Activated naive CD8-positive, alpha-beta T cell treated with anti-CD3 and anti-CD28 coated beads, Interleukin-2, amount 10 ng/mL, durations not matched to agents 7 days and 5 days (primary cell): ENCODE measurements around the gene ADPGK. TPM values are rescaled to one million over a fixed set of nuclear protein-coding genes. Genes with fewer than 3 reads are reported as not detected.
"Not testable (repeated sequence)": the region's sequence is repeated elsewhere in the genome, so short reads cannot be mapped to it uniquely, and the experiment has no call there.

Source experiments
- ATAC-seq: fragments of 150-1000 bp; cut with Tn5 transposase; one replicate; pipeline ENCODE4 v1.10.0; 2021; ENCODE audit warnings: low read depth, moderate library complexity
- POLR2A ChIA-PET: fragments of 350-600 bp; sonication (Branson Sonifier 250); formaldehyde crosslinking; loops from one replicate; lab custom pipeline; 2021; ENCODE audit warnings: antibody characterized with exemption; lab: Charles Lee
- DNase-seq: peaks from one replicate; pipeline ENCODE4 v3.0.0; 2021
- H3K27ac Mint-ChIP-seq: one replicate; pipeline ENCODE4 v1.8.0; 2022; ENCODE audit warnings: mild to moderate bottlenecking, mixed read lengths
- H3K27me3 Mint-ChIP-seq: one replicate; pipeline ENCODE4 v1.8.0; 2022; ENCODE audit warnings: mild to moderate bottlenecking, moderate library complexity, mixed read lengths
- H3K36me3 Mint-ChIP-seq: one replicate; pipeline ENCODE4 v1.8.0; 2021; ENCODE audit warnings: mild to moderate bottlenecking, mixed read lengths
- H3K4me1 Mint-ChIP-seq: one replicate; pipeline ENCODE4 v1.8.0; 2021; ENCODE audit warnings: mixed read lengths
- H3K4me3 Mint-ChIP-seq: one replicate; pipeline ENCODE4 v1.8.0; 2022; ENCODE audit warnings: mild to moderate bottlenecking, moderate library complexity, mixed read lengths
- H3K9me3 Mint-ChIP-seq: one replicate; pipeline ENCODE4 v1.8.0; 2021; ENCODE audit warnings: mixed read lengths
- total RNA-seq, 2 experiments: library from RNA; stranded (reverse); gene quantifications; one replicate each; pipeline ENCODE4 v1.2.3, GENCODE V29; 2021

ADPGK gene
- total RNA-seq, result 10 to 100 TPM; 76.1 to 79.2 TPM

DNA sequence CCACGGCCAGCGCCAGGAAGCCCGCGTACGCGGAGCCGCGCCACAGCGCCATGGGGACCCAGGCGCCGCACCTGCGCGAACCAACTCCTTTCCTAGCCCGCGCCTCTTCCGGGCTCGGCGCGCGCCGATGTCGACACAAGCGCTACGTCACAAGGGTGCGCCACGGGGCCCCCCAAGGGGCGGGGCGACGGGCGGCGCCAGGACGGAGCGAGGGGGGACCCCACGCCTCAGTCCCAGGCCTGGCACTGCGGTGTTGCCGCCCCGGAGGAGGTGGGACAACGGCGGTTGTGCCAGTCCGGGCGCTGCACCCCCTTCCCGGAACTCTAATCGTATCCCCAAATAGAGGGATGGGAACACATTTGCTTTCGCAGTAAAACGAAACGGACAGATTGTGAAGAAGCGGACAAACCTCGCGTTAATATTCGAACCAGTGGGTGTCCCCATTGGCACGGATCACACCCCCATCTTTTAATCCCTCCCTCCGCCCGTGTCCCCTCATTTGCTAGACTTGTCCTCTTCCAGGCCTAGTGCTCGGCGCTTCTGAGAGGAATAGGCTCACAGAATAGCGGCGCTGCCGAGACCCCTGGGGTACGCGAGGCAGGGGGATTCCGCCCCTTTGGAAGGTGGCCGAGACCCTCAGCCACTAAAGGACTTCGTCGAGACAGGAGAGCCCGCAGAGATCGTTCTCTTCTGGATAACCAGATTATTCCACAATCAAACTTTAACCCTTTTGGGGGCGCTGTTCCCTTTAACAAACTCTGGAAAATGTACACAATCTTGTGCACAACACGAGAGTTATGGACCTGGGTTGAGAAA is at the start of gene ADPGK:
Gene ADPGK (minus strand): TSS at position 119 of the 816 bp plus-strand sequence. CDS start 67 bp downstream, at position 52.
- peak; percentile 99 for DNase-seq
- H3K27me3 Mint-ChIP-seq, result no peaks in the 10 kb centered on the region
- POLR2A ChIA-PET, result interaction anchor here (0.7 to 2.0 kb wide), 5 partner anchors 11 to 97 kb away, joined by 3 to 8 read pairs (median 4); no protein-coding TSS in a partner anchor
- ATAC-seq, result peak; percentile 82
- H3K27ac Mint-ChIP-seq, result peak within 1 kb of the TSS; percentile 99
- peaks cover 41% of the 10 kb centered on the region for H3K4me1 Mint-ChIP-seq
- no peaks in the 10 kb centered on the region for H3K9me3 Mint-ChIP-seq
- peak within 1 kb of the TSS; percentile 97 for H3K4me3 Mint-ChIP-seq
- peaks cover 27% of the 10 kb centered on the region for H3K36me3 Mint-ChIP-seq

DNA sequence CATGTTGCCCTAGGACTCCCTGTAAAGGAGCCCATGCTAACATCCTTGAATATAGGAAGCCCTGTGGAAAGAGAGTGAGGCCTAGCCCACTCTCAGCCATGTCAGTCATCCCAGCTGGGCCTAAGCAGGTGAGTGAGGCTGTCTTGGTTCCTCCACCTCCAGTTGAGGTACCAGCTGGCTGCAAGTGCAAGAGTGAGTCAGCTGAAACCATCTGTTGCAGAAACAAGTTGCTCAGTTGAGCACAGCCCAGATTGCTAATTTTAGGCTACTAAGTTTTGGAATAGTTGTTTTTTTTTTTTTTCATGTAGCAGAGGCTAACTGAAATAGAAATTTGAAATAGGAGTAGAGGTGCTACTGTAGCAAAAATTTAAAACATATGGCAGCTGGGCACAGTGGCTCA is 43.7 kb upstream of the ADPGK start:
- ATAC-seq (no peak), DNase-seq (no peak)
- Mint-ChIP-seq H3K36me3 (no peaks in the 10 kb centered on the region), H3K9me3 (no peaks in the 10 kb centered on the region), H3K4me3 (no peak overlapping the region), H3K27ac (no peak overlapping the region), H3K4me1 (no peaks in the 10 kb centered on the region), H3K27me3 (peaks cover 19% of the 10 kb centered on the region)
- POLR2A ChIA-PET, result no interaction called here

DNA sequence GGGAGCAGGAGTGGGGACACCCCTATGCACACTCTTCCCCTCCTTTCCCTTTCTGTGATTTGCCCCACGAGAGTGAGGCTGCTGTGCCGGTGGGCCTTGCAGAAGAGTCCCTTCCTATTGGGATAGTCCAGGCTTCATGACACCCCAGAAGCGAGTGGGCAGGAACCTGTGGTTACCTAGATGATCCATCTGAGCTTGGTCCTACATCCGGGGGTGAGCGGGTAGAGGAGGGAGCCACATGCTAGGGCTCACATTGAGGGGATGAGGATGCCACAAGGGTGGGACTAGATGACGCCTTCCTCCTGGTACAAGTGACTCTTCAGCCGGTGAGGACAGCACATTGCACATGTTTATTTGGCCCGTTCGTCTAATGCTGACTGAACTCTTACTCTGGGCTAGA is 43.1 kb upstream of the ADPGK start:
- Mint-ChIP-seq H3K27ac (no peak overlapping the region), H3K36me3 (no peaks in the 10 kb centered on the region), H3K4me3 (no peak overlapping the region), H3K4me1 (no peaks in the 10 kb centered on the region), H3K27me3 (peaks cover 21% of the 10 kb centered on the region), H3K9me3 (no peaks in the 10 kb centered on the region)
- no peak for DNase-seq
- ATAC-seq, result no peak
- POLR2A ChIA-PET, result no interaction called here

DNA sequence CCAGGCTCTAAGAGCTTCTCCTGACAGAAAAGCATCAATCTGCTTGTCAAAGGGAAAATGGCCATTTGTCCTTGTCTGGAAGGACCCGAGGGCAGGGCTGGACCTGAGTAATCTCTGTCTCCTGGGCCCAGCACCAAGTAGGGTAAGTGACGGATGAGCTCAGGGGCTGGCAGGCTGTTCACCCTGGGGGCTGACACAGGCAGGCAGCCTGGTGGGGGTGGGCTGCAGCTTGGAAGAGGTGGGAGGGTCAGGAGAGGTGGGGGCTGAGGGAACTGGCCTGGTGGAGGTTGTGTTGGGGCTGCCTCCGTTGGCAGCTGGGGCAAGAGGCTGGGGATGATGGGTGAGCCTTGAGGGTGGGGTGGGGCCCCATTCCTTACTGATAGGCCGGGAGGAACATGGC is 42.3 kb upstream of the ADPGK start:
- ATAC-seq, result no peak
- H3K27me3 Mint-ChIP-seq, result peaks cover 18% of the 10 kb centered on the region
- POLR2A ChIA-PET, result no interaction called here
- no peak for DNase-seq
- H3K4me1 Mint-ChIP-seq, result no peaks in the 10 kb centered on the region
- H3K9me3 Mint-ChIP-seq, result no peaks in the 10 kb centered on the region
- no peaks in the 10 kb centered on the region for H3K36me3 Mint-ChIP-seq
- no peak overlapping the region for H3K4me3 Mint-ChIP-seq
- no peak overlapping the region for H3K27ac Mint-ChIP-seq

DNA sequence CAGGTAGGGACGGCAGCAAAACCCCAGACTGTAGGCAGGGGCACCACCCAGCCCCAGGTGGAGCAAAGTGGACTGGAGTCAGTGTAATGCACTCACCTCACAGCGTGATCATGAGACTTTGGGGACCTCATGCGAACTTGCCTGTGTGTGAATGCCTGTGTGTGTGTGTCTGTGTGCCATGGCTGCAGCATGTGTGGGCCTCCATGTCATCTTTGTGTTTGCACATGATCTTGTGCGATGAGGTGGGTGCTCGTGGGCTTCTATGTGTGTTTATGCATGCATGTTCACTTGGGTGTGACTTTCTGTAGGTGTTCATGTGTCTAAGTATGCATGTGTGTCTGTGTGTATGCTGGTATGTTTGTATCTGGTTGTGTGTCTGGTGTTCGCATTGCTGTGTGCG is 41.2 kb upstream of the ADPGK start:
- POLR2A ChIA-PET, result no interaction called here
- H3K27ac Mint-ChIP-seq, result no peak overlapping the region
- ATAC-seq, result no peak
- peaks cover 16% of the 10 kb centered on the region for H3K27me3 Mint-ChIP-seq
- H3K9me3 Mint-ChIP-seq, result no peaks in the 10 kb centered on the region
- H3K4me3 Mint-ChIP-seq, result no peak overlapping the region
- no peak for DNase-seq
- no peaks in the 10 kb centered on the region for H3K36me3 Mint-ChIP-seq
- H3K4me1 Mint-ChIP-seq, result no peaks in the 10 kb centered on the region

DNA sequence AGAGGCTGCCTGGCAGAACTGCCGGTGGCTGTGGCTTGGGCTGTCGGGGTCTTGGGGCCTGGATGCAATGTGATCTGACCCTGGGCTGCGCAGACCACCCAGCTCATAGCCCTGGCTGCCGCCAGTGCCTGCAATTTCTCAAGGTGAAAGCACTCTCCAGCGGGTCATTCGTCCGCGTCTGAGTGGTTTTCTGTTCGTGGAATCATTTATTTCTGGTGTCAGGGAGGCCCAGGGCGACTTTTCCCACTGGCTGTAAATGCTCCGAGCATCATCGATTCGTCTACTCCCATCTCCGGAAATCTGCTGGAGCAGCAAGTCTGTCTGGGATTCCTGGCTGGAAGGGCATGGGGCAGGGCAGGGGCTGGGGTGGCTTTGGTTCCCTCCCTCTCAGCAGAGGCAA is 40.6 kb upstream of the ADPGK start:
- ATAC-seq (no peak), DNase-seq (no peak)
- Mint-ChIP-seq H3K4me3 (no peak overlapping the region), H3K36me3 (no peaks in the 10 kb centered on the region), H3K27ac (no peak overlapping the region), H3K27me3 (peaks cover 23% of the 10 kb centered on the region), H3K4me1 (no peaks in the 10 kb centered on the region), H3K9me3 (no peaks in the 10 kb centered on the region)
- POLR2A ChIA-PET, result no interaction called here

DNA sequence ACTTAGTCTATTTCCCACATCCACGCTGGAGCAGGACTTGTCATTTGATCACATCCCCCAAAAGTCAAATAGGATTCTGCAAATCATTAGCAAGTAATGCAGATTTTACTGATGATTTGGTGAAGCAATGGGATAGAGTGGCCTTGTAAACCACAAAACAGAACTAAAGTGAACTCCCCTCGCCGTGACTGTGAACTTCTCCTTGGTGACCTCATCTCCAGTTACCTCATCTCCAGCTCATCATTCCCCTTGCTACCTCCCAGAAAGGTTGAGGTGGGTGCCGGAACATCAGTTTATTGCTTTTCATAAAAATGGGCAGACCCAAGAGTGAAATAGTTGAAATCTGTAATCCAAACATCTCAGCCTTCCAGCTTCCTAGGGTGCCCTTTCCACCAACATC is 36.7 kb upstream of the ADPGK start:
- POLR2A ChIA-PET, result no interaction called here
- ATAC-seq, result no peak
- no peak overlapping the region for H3K27ac Mint-ChIP-seq

DNA sequence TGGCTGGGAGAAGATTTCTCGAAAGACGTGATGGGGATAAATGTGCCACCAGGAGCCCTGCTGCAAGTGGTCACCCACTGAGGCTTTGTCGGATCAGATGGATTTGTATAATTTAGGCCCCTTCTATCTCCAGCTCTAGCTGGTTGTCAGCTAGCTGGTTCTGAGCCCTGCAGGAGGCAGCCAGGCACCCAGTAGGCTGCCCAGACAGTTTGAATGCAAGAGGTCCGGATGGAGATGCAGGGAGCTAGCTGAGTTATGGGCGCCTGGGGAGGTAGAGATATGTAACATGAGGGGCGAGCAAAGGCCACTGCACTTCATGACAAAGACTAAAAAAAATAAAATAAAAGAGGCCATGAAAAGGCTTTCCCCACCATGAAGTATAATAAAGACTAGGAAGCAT is 35.1 kb upstream of the ADPGK start:
- ATAC-seq, result no peak
- H3K27me3 Mint-ChIP-seq, result peaks cover 33% of the 10 kb centered on the region
- no peak overlapping the region for H3K4me3 Mint-ChIP-seq
- no peaks in the 10 kb centered on the region for H3K9me3 Mint-ChIP-seq
- no peak overlapping the region for H3K27ac Mint-ChIP-seq
- POLR2A ChIA-PET, result no interaction called here
- H3K4me1 Mint-ChIP-seq, result no peaks in the 10 kb centered on the region
- no peak for DNase-seq
- no peaks in the 10 kb centered on the region for H3K36me3 Mint-ChIP-seq

More for the DNA sequence above, 36.7 kb upstream of the ADPGK start:
- Mint-ChIP-seq H3K4me1 (no peaks in the 10 kb centered on the region), H3K9me3 (no peaks in the 10 kb centered on the region), H3K36me3 (no peaks in the 10 kb centered on the region), H3K4me3 (no peak overlapping the region), H3K27me3 (peaks cover 33% of the 10 kb centered on the region)
- DNase-seq, result no peak

DNA sequence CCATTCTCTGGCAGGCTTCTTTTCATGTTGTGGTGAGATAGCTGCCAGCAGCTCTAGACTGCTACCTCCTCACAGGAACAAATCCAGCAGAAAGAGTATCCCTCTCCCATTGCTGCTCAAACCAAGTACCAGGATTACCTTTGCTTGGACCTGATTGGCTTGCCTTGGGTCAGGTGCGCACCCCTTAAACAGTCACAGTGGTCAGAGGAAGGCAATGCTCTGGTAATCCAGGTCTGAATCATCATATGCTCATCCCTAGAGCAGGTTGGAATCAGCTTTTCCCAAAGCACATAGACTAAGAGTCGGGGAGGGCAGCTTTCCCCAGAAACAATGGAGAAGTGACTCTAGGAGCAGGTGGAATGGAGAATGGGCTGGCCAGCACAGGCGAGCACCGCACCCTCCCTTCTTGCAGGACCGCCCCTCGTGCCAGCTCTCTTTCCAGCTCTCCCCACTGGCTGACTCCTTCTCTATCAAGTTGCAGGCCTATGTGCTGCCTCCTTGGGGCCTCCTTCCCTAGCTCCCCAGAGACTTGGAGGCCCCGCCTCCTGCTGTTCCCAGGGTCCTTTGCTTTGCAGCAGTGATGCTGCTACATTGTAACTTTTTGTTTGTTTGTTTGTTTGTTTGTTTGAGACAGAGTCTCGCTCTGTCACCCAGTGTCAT is 29.9 kb upstream of the ADPGK start:
- Mint-ChIP-seq H3K27me3 (peaks cover 26% of the 10 kb centered on the region), H3K27ac (no peak overlapping the region), H3K36me3 (no peaks in the 10 kb centered on the region), H3K9me3 (no peaks in the 10 kb centered on the region), H3K4me3 (no peak overlapping the region), H3K4me1 (peaks cover 5% of the 10 kb centered on the region)
- ATAC-seq (no peak), DNase-seq (no peak)
- POLR2A ChIA-PET, result no interaction called here

DNA sequence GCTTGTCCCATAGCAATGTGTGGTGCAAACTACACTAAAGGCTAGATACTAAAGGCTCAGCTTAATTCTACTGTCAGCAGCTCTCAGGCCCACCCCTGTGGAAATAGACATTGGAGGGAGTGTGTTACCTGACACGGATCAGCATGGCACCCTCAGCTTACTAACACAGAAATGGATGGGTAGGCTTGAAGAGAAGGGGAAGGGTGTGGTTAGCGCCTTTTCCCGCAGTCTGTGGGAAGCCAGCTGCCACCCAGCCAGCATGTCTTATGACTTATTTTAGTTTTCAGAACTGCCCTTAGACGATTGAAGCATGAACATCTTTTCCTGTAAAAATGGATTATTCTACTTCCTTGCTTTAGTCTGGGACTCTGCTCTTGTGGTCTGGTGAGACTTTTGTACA is 25.8 kb upstream of the ADPGK start:
- H3K9me3 Mint-ChIP-seq, result no peaks in the 10 kb centered on the region
- H3K4me1 Mint-ChIP-seq, result peaks cover 5% of the 10 kb centered on the region
- DNase-seq (no peak), ATAC-seq (no peak)
- peaks cover 19% of the 10 kb centered on the region for H3K27me3 Mint-ChIP-seq
- no peak overlapping the region for H3K27ac Mint-ChIP-seq
- POLR2A ChIA-PET, result no interaction called here
- H3K4me3 Mint-ChIP-seq, result no peak overlapping the region
- no peaks in the 10 kb centered on the region for H3K36me3 Mint-ChIP-seq

DNA sequence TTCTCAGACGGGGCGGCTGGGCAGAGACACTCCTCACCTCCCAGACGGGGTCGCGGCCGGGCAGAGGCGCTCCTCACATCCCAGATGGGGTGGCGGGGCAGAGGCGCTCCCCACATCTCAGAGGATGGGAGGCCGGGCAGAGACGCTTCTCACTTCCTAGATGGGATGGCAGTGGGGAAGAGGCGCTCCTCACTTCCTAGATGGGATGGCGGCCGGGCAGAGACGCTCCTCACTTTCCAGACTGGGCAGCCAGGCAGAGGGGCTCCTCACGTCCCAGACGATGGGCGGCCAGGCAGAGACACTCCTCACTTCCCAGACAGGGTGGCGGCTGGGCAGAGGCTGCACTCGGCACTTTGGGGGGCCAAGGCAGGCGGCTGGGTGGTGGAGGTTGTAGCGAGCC is 23.8 kb upstream of the ADPGK start:
- H3K27ac Mint-ChIP-seq, DNase-seq, H3K9me3 Mint-ChIP-seq, H3K4me1 Mint-ChIP-seq, H3K36me3 Mint-ChIP-seq, H3K4me3 Mint-ChIP-seq, POLR2A ChIA-PET, ATAC-seq: not testable (repeated sequence)
- peaks cover 18% of the 10 kb centered on the region for H3K27me3 Mint-ChIP-seq

DNA sequence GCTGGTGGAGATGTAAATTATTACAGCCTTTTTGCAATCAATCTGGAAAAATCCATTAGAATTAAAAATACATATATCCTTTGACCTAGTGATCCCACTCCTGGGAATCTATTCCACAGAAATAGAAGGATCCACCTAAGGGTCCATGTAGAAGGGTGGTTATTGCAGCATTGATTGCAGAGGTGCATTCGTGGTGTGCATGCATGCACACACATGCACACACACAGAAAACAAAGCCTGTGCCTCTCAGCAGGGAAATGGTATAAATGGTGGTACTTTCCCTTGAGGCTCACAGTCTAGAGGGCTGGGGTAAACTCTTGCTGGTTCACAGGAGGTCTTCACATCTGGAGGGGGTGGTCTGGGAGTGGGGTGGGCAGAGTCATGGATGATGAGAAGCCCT is 19.4 kb upstream of the ADPGK start:
- Mint-ChIP-seq H3K4me3 (no peak overlapping the region), H3K27me3 (peaks cover 29% of the 10 kb centered on the region), H3K36me3 (no peaks in the 10 kb centered on the region), H3K9me3 (no peaks in the 10 kb centered on the region), H3K27ac (no peak overlapping the region), H3K4me1 (no peaks in the 10 kb centered on the region)
- POLR2A ChIA-PET, result no interaction called here
- DNase-seq (no peak), ATAC-seq (no peak)

DNA sequence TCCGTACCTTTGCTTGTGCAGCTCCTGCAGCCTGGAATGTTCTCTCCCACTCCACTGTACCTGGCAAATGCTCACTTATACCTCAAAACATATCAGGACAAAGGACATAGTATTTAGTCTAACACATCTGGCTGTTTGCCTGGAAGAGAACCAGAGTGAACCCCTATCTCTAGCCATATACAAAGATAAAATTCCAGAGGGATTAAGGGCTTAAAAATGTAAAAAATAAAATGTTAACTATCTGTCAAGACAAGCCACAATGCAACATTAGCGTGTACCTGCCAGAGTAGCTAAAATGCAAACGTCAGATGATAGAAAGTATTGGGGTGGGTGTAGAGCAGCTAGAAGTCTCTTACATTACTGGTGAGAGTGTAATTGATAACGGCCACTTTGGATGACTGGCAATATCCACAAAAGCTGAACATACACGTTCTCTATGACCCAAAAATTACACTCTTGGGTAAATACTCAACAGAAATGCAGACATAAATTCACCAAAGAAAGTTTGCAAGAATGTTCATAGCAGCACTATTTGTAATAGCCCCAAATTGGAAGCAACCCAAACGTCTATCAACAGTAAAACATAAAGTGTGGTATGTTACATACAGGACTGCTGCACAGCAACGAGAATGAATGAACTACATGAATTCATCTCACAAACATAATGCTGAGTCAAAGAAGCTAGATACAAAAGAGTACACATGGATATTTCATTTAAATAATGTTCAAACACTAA is 18.2 kb upstream of the ADPGK start:
- POLR2A ChIA-PET, result no interaction called here

More for the DNA sequence above, 18.2 kb upstream of the ADPGK start:
- Mint-ChIP-seq H3K4me1 (no peaks in the 10 kb centered on the region), H3K36me3 (no peaks in the 10 kb centered on the region), H3K27me3 (peaks cover 32% of the 10 kb centered on the region), H3K9me3 (no peaks in the 10 kb centered on the region), H3K27ac (no peak overlapping the region), H3K4me3 (no peak overlapping the region)
- DNase-seq (no peak), ATAC-seq (no peak)
